ENCODE data around the gene NDUFB6. TPM values are rescaled to one million over a fixed set of nuclear protein-coding genes. Genes with fewer than 3 reads are reported as not detected.

The NDUFB6 gene
- total RNA-seq, 3 donors from 2014 or later = 26.2 to 37.4 (median 30.0) TPM

DNA sequence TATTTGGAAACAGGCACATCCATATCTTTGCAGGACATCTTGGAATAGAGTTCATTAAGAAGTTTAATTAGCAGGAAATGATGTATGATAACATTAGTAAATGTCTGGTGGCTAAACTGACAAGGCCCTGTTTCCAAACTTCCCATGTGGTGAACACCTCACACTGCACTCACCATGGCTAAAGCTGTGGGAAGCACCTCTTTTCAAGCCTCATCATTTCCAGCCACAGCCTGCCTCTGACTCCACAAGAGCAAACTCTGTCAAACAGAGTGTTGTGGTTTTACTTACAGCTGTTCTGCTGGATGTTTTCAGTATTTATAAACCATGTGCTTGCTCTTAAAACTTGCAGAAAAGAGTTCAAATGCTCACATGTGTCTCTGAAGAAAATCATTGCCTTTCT is 14.9 kb upstream of the NDUFB6 start:
- no peak overlapping the region for H3K4me3 ChIP-seq
- no peaks in the 10 kb centered on the region for H3K27me3 ChIP-seq
- H3K27ac ChIP-seq = no peak overlapping the region
- no peaks in the 10 kb centered on the region for H3K4me1 ChIP-seq
- H3K36me3 ChIP-seq = no peaks in the 10 kb centered on the region
- TF ChIP-seq POLR2AphosphoS5 (IDR thresholded peaks at IDR 0.05) (no peak), POLR2A (IDR thresholded peaks at IDR 0.05) (no peak)
- TF ChIP-seq, protein P1, sequence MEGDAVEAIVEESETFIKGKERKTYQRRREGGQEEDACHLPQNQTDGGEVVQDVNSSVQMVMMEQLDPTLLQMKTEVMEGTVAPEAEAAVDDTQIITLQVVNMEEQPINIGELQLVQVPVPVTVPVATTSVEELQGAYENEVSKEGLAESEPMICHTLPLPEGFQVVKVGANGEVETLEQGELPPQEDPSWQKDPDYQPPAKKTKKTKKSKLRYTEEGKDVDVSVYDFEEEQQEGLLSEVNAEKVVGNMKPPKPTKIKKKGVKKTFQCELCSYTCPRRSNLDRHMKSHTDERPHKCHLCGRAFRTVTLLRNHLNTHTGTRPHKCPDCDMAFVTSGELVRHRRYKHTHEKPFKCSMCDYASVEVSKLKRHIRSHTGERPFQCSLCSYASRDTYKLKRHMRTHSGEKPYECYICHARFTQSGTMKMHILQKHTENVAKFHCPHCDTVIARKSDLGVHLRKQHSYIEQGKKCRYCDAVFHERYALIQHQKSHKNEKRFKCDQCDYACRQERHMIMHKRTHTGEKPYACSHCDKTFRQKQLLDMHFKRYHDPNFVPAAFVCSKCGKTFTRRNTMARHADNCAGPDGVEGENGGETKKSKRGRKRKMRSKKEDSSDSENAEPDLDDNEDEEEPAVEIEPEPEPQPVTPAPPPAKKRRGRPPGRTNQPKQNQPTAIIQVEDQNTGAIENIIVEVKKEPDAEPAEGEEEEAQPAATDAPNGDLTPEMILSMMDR (IDR thresholded peaks at IDR 0.05) = no peak
- intact Hi-C loops (cut with DNase I; ENCODE audit: low total_unique reads) = loop anchor here (10.0 kb wide), 1 partner anchor 367 kb away; no protein-coding TSS in a partner anchor
- no peak for DNase-seq (ENCODE audit: low spot score in 2 of 2)
- H3K9me3 ChIP-seq = no peaks in the 10 kb centered on the region

DNA sequence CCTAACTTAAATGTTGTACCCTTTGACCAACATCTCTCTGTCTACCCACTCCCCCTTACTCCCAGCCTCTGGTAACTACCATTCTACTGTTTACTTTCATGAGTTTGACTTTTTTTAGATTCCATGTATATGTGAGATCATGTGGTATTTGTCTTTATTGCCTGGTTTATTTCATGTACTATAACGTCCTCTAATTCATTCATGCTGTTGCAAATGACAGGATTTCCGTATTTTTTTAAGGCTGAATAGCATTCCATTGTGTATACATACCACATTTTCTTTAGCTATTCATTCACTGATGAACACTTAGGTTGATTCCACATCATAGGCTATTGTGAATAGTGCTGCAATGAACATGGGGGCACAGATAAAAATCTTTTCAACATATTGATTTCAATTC is 11.8 kb upstream of the NDUFB6 start:
- intact Hi-C loops (cut with DNase I; ENCODE audit: low total_unique reads) = loop anchor here (5.0 to 10.0 kb wide), 2 partner anchors 207 to 370 kb away; no protein-coding TSS in a partner anchor
- no peak for DNase-seq (ENCODE audit: low spot score in 2 of 2)
- no peak overlapping the region for H3K27ac ChIP-seq
- no peaks in the 10 kb centered on the region for H3K36me3 ChIP-seq
- no peak for TF ChIP-seq POLR2A (IDR thresholded peaks at IDR 0.05)
- no peak for TF ChIP-seq POLR2AphosphoS5 (IDR thresholded peaks at IDR 0.05)
- TF ChIP-seq, protein P1 (IDR thresholded peaks at IDR 0.05) = no peak
- no peak overlapping the region for H3K4me3 ChIP-seq
- no peaks in the 10 kb centered on the region for H3K9me3 ChIP-seq
- H3K27me3 ChIP-seq = no peaks in the 10 kb centered on the region
- no peaks in the 10 kb centered on the region for H3K4me1 ChIP-seq

GRCh38 chr9:32581512-32582143 is 8.7 kb upstream of the NDUFB6 start:
- no peak for DNase-seq (ENCODE audit: low spot score in 2 of 2)
- Histone ChIP-seq H3K36me3 (no peaks in the 10 kb centered on the region), H3K27ac (no peak overlapping the region), H3K9me3 (no peaks in the 10 kb centered on the region), H3K27me3 (no peaks in the 10 kb centered on the region), H3K4me3 (no peak overlapping the region), H3K4me1 (no peaks in the 10 kb centered on the region)
- TF ChIP-seq, protein P1 (IDR thresholded peaks at IDR 0.05) = peak in 2 of 3 donors; percentile 18 to 32
- no peak for TF ChIP-seq POLR2A (IDR thresholded peaks at IDR 0.05)
- no peak for TF ChIP-seq POLR2AphosphoS5 (IDR thresholded peaks at IDR 0.05)
- intact Hi-C loops (cut with DNase I; ENCODE audit: low total_unique reads) = loop anchor here (5.0 to 10.0 kb wide), 2 partner anchors 204 to 373 kb away; no protein-coding TSS in a partner anchor

DNA sequence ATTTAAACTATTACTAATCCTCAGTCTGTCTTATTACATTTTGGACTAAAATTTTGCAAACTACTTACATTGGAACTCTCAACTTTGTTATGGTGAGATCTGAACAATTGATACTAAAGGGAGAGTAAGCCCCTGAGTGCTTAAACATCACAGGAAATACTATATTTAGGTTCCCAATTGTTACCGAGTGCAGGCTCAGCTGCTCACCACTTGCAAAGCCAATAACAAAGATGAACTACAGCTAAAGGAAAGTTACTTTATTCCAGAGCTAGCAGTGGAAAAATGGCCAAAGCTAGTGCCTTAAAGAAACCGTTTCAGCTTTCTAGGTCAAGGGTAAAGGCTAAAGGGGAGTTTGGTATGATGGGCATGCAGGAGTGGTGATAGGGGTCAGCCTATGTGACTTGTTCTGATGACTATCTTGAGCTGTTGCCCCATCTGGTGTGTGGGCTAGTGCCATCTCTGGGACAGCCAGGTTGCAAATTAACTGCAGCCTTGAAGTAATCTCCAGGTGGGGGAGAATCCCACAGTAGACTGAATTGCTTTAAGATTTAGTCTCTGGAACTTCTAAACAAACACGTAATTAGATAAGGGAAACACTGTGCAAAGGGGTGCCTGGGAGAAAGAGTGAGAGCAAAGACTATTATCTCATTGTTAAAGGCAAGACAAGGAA is 7.8 kb upstream of the NDUFB6 start:
- intact Hi-C loops (cut with DNase I; ENCODE audit: low total_unique reads) = loop anchor here (5.0 to 10.0 kb wide), 2 partner anchors 203 to 374 kb away; no protein-coding TSS in a partner anchor

More for the DNA sequence above, 7.8 kb upstream of the NDUFB6 start:
- DNase-seq (ENCODE audit: low spot score in 2 of 2) = no peak
- TF ChIP-seq POLR2AphosphoS5 (IDR thresholded peaks at IDR 0.05) (no peak), POLR2A (IDR thresholded peaks at IDR 0.05) (no peak)
- TF ChIP-seq, protein P1 (IDR thresholded peaks at IDR 0.05) = no peak
- no peaks in the 10 kb centered on the region for H3K27me3 ChIP-seq
- no peak overlapping the region for H3K4me3 ChIP-seq
- H3K4me1 ChIP-seq = no peaks in the 10 kb centered on the region
- no peaks in the 10 kb centered on the region for H3K9me3 ChIP-seq
- H3K27ac ChIP-seq = no peak overlapping the region
- H3K36me3 ChIP-seq = no peaks in the 10 kb centered on the region
